Midbrain (tissue), 1 donor: ENCODE results near the gene HOXB3.

ENCODE experiments used
- DNase-seq: peaks from one replicate; lab custom pipeline; 2025; lab: John Stamatoyannopoulos, UW

Gene HOXB3

GRCh38 chr17:48569674-48570324 lies 20.2 kb downstream of the HOXB3 start:
- DNase-seq, result no peak

GRCh38 chr17:48569240-48569582 lies 20.8 kb downstream of the HOXB3 start:
- DNase-seq, result no peak

- no peak for DNase-seq
Measured at GRCh38 chr17:48568499-48569239, 21.4 kb downstream of the HOXB3 start.

GRCh38 chr17:48567646-48568354 lies 22.2 kb downstream of the HOXB3 start:
- no peak for DNase-seq

GRCh38 chr17:48567209-48567608 lies 22.8 kb downstream of the HOXB3 start:
- DNase-seq, result no peak

- DNase-seq, result no peak
Measured at GRCh38 chr17:48566717-48567116, 23.3 kb downstream of the HOXB3 start.

GRCh38 chr17:48565925-48566710 lies 23.9 kb downstream of the HOXB3 start:
- DNase-seq, result no peak

- DNase-seq, result no peak
Measured at GRCh38 chr17:48565022-48565554, 25.0 kb downstream of the HOXB3 start.

- no peak for DNase-seq
Measured at GRCh38 chr17:48564188-48565021, 25.6 kb downstream of the HOXB3 start.

- no peak for DNase-seq
Measured at GRCh38 chr17:48563867-48564187, 26.2 kb downstream of the HOXB3 start.

GRCh38 chr17:48563385-48563838 lies 26.6 kb downstream of the HOXB3 start:
- DNase-seq, result no peak

GRCh38 chr17:48562934-48563333 lies 27.1 kb downstream of the HOXB3 start:
- no peak for DNase-seq

GRCh38 chr17:48561884-48562810 lies 27.9 kb downstream of the HOXB3 start:
- DNase-seq, result no peak

GRCh38 chr17:48559840-48560817 lies 29.9 kb downstream of the HOXB3 start:
- no peak for DNase-seq

- DNase-seq, result no peak
Measured at GRCh38 chr17:48559122-48559839, 30.8 kb downstream of the HOXB3 start.

- DNase-seq, result no peak
Measured at GRCh38 chr17:48558831-48559121, 31.3 kb downstream of the HOXB3 start.

GRCh38 chr17:48558057-48558830 lies 31.8 kb downstream of the HOXB3 start:
- no peak for DNase-seq
